ENCODE data around the gene PTPN14. TPM values are rescaled to one million over a fixed set of nuclear protein-coding genes. Genes with fewer than 3 reads are reported as not detected.
A peak's percentile ranks its signal among the peaks of the same experiment; 100 is the strongest.

Gene PTPN14
- total and polyA plus RNA-seq, 2 of the 8 experiments (the other 6 are each of a cell fraction or from before 2014, with no cell fraction given): 14.4 to 93.6 TPM

DNA sequence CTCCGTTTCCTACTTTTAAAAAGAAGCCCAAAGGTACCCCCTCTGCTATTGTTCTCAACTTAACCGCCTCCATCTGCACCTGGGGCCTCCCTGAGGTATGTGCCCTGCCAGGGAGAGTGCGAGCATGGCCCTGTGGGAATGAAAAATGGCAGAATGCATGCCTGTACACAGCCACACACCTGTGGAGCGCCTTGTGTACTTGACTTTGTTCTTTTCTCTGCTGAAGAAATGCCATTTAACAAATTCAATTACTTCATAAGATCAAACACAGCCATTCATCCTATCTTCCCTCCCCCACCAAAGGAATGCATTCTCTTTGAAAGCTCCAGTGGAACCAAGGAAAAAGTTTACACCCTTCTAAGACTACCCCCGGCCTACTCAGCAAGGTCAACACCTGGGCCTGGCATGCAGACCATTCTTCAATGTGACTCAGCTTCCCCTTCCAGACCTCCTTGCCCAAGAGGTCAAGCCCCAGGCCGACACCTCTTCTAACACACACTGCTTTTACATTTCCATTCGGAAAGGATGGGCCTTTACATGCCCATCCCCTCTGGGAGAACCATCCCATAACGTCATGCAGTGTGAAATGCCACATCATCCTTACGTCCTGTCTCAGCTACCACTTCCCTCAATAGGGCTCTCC is 146.7 kb downstream of the PTPN14 start:
- FAIRE-seq (peak; percentile 45), DNase-seq (ENCODE audit: low read depth in 1 of 2, low spot score in 2 of 2) (no peak)
- Histone ChIP-seq H3K4me3 (ENCODE audit: extremely low read depth in 1 of 4, insufficient read depth in 2 of 4, low read depth in 3 of 4, low read length in 4 of 4) (no peak overlapping the region), H2BK12ac (ENCODE audit: low read depth, low read length) (peak overlapping the region; percentile 91), H3K23ac (ENCODE audit: insufficient read length) (no peak overlapping the region), H3K27ac (ENCODE audit: low read depth, low read length) (no peak overlapping the region), H3K4ac (replicated peaks; ENCODE audit: insufficient read length, low read depth, low read length) (peak overlapping the region; percentile 34), H3K18ac (ENCODE audit: extremely low read depth, low read length) (peak overlapping the region; percentile 78), H3K79me1 (ENCODE audit: low read depth, low read length) (peaks cover 2% of the 10 kb centered on the region; the same call in 1 of the 2 replicates), H2BK20ac (ENCODE audit: low read length) (peak overlapping the region; percentile 77), H3K23me2 (ENCODE audit: low read depth, low read length) (no peaks in the 10 kb centered on the region), H2BK5ac (ENCODE audit: low read depth, low read length) (peak overlapping the region; percentile 88), H2AFZ (ENCODE audit: low read length) (no peak overlapping the region), H3K56ac (replicated peaks; ENCODE audit: insufficient read length, low read depth, low read length) (no peak overlapping the region), H3K9ac (replicated peaks in 1 of 4; ENCODE audit: extremely low read depth in 1 of 4, low read depth in 3 of 4, low read length in 3 of 4) (no peak overlapping the region; a peak in 1 of 7 replicates), H4K91ac (replicated peaks; ENCODE audit: insufficient read length, low read length) (peak overlapping the region; percentile 58), H3K4me2 (ENCODE audit: insufficient read depth in 1 of 2, low read depth in 2 of 2, low read length in 2 of 2) (peak overlapping the region in 1 of 2 experiments; percentile 46; a peak in 3 of 4 replicates), H2AK5ac (ENCODE audit: low read depth, low read length) (peak overlapping the region; percentile 97), H2BK15ac (ENCODE audit: low read length) (no peak overlapping the region), H3K14ac (ENCODE audit: insufficient read length) (no peak overlapping the region), H2BK120ac (replicated peaks; ENCODE audit: low read depth, low read length) (peak overlapping the region; percentile 9), H4K5ac (ENCODE audit: insufficient read length, low read depth, low read length) (peak overlapping the region; percentile 26), H3K36me3 (ENCODE audit: control insufficient read depth in 2 of 4, insufficient read depth in 4 of 4, low read length in 3 of 4) (peaks cover 0 to 9% (median 5%) of the 10 kb centered on the region in 4 experiments; a peak in 4 of 8 replicates), H3K27me3 (replicated peaks in 1 of 4; ENCODE audit: control insufficient read depth in 3 of 4, extremely low read depth in 1 of 4, insufficient read depth in 3 of 4, low read length in 3 of 4) (no peaks in the 10 kb centered on the region), H3K4me1 (replicated peaks in 1 of 4; ENCODE audit: control insufficient read depth in 3 of 4, insufficient read depth in 4 of 4, low read length in 3 of 4) (peaks cover 6 to 13% (median 10%) of the 10 kb centered on the region in 4 experiments), H3K9me3 (ENCODE audit: insufficient read depth in 2 of 2, low read depth in 1 of 2, low read length in 1 of 2) (no peaks in the 10 kb centered on the region), H4K8ac (ENCODE audit: extremely low read depth, insufficient read depth, low read length) (no peak overlapping the region), H3K79me2 (ENCODE audit: control insufficient read depth in 1 of 2, insufficient read depth in 2 of 2, low read length in 2 of 2) (0 out of 4 replicates have a peak, but pooled peaks cover 0 to 2% of the 10 kb centered on the region in 2 experiments), H4K20me1 (replicated peaks in 1 of 2; ENCODE audit: control insufficient read depth in 1 of 2, insufficient read depth in 2 of 2, low read length in 2 of 2) (no peaks in the 10 kb centered on the region)
- WGBS, 2 experiments (ENCODE audit: extremely low coverage in 1 of 2, insufficient coverage in 1 of 2, insufficient read length in 1 of 2, insufficient replicate concordance in 2 of 2, low coverage in 1 of 2, low lambda C conversion rate in 2 of 2, missing lambda C conversion rate in 1 of 2): 54% methylated on average over 9 of the region's 9 CpGs; no CpG with 5 or more reads in 1 of the 2 experiments
- CTCF ChIA-PET (ENCODE audit: partially characterized antibody): interaction anchor here (0.6 to 4.5 kb wide), 11 partner anchors 9 to 184 kb away, joined by 3 to 21 read pairs (median 5); no protein-coding TSS in a partner anchor
- POLR2A ChIA-PET (ENCODE audit: partially characterized antibody): interaction anchor here (0.8 to 1.4 kb wide), 7 partner anchors 8 to 198 kb away, joined by 3 to 8 read pairs (median 3); partner anchors contain the start of genes CENPF and PTPN14
- TF ChIP-seq SUZ12 (IDR thresholded peaks at IDR 0.05; ENCODE audit: low read length): no peak
- TF ChIP-seq EP300 (IDR thresholded peaks at IDR 0.05; ENCODE audit: borderline replicate concordance in 1 of 2, low read depth in 2 of 2, low read length in 2 of 2): peak in 1 of 2 experiments; percentile 64; a peak in 1 of 3 replicates
- TF ChIP-seq, protein P1, sequence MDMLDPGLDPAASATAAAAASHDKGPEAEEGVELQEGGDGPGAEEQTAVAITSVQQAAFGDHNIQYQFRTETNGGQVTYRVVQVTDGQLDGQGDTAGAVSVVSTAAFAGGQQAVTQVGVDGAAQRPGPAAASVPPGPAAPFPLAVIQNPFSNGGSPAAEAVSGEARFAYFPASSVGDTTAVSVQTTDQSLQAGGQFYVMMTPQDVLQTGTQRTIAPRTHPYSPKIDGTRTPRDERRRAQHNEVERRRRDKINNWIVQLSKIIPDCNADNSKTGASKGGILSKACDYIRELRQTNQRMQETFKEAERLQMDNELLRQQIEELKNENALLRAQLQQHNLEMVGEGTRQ (IDR thresholded peaks at IDR 0.05; ENCODE audit: low read length): no peak
- TF ChIP-seq SRF (IDR thresholded peaks at IDR 0.05; ENCODE audit: low read depth, low read length): no peak
- TF ChIP-seq GABPA (IDR thresholded peaks at IDR 0.05; ENCODE audit: borderline replicate concordance, insufficient read depth, low read length): no peak
- TF ChIP-seq SIRT6 (IDR thresholded peaks at IDR 0.05; ENCODE audit: low read length): no peak
- no peak for TF ChIP-seq EZH2 (IDR thresholded peaks at IDR 0.05; ENCODE audit: low read depth, low read length, severe bottlenecking)
- no peak for TF ChIP-seq BACH1 (IDR thresholded peaks at IDR 0.05; ENCODE audit: low read length)
- TF ChIP-seq, protein P2, sequence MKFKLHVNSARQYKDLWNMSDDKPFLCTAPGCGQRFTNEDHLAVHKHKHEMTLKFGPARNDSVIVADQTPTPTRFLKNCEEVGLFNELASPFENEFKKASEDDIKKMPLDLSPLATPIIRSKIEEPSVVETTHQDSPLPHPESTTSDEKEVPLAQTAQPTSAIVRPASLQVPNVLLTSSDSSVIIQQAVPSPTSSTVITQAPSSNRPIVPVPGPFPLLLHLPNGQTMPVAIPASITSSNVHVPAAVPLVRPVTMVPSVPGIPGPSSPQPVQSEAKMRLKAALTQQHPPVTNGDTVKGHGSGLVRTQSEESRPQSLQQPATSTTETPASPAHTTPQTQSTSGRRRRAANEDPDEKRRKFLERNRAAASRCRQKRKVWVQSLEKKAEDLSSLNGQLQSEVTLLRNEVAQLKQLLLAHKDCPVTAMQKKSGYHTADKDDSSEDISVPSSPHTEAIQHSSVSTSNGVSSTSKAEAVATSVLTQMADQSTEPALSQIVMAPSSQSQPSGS (IDR thresholded peaks at IDR 0.05; ENCODE audit: low read length): no peak
